Activated naive CD4-positive, alpha-beta T cell (primary cell): ENCODE measurements around the gene HOXA13.
A peak's percentile ranks its signal among the peaks of the same experiment; 100 is the strongest.

Source experiments
- DNase-seq, 4 experiments: peaks; one replicate each; lab custom pipeline; 2025; lab: John Stamatoyannopoulos, UW

Gene HOXA13

GRCh38 chr7:27192546-27193334 is 7.2 kb downstream of the HOXA13 start:
- no peak for DNase-seq

GRCh38 chr7:27191833-27192545 is 7.9 kb downstream of the HOXA13 start:
- DNase-seq, result no peak

DNA sequence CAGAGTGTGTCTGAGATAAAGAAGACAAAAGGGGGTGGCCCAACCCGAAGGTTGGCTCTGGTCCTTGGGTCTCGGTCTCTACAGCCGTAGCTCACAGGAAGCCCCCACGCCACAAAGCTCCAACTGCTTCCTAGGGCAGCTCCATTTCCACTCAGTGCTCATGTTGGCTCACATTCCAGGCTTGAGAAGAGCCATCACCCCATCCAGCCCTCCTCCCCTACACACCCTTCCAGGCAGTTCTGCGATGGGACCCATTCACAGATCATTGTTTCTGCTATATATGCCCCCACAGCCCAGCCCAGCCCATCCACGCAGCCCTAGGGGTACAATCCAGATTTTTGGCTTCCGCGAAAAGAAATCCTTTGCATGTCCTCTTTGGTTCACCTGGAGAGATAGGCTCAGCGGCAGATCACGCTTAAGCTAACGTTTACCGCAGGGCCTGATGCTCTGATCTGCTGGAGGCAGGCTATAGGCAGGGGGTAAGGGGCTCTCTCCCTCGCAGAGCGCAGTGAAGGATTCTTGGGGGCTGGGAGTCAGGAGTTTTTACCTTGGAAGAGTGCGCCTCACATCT is 8.6 kb downstream of the HOXA13 start:
- DNase-seq, result no peak

- DNase-seq, result no peak
These were observed 9.7 kb downstream of the HOXA13 start for GRCh38 chr7:27189997-27190748.

DNA sequence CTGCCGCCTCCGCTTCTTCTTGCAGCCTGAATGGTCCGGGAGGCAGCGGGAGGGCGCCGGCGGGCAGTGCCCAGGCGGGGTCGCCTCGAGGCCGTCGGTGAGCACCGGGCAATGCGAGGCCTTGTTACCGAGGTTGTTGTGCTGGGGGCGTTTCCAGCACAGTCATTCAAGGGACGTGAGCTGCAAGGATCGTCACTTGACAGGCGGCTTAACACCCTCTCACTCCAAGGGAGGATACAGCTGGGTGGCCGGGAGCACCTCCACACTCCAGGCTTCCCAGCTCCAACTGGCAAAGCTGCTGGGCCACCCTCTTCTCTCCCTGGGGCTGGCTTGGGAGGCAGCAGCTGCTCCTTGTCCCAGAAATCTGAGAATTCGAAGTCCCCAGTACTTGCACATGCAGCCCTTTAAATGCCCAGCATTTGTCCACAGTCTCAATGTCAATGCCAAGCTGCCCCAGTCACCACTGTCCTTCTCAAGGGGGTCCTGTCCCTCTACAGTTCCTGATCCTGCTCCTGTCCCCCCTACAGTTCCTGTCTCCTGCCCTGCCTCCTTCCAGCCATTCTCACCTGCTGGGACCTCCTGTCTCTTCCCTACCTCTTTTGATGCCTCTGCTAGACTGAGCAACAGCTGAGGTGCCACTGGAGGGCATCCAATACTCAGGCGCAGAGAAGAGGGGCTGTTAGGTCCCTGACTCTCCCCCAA is 10.4 kb downstream of the HOXA13 start:
- DNase-seq, result no peak

GRCh38 chr7:27188386-27189294 is 11.3 kb downstream of the HOXA13 start:
- peak in 1 of 4 experiments; percentile 18 for DNase-seq

GRCh38 chr7:27187475-27188385 is 12.2 kb downstream of the HOXA13 start:
- DNase-seq, result no peak

DNA sequence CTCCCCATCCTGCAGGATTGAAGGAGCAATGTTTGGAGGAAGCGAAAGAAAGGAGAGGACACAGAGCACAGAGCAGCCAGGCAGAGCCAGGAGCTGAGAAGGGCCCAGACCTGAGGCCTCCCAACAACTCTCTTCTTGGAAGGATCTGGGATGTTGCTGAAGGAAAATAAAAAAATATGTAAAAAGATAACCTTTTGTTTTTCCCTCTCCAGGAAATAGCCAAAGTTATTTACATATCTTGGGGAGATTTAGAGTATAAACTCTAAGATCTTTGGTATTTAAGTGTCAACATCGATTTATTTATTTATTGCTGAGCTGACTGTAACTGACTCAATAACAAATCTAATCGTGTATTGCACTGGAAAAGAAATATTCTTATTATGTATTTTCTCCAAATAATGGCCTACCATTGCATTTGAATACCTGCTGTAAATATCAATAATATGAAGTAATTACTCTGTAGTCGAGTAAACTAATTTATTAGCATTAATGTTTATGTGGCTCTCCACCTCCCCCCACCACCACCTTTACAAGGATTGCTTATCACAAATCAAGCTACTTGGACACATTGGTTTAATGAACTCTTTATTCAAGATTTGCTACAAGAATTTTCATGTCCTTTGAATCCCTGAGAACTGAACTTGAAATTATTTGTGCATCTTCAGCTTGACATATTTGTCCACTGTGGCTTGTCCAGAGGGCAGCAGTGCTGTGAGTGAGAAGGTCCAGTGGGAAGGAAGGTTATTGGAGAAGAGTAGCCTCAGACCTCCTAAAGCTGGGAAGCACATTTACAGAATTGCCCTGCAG is 13.0 kb downstream of the HOXA13 start:
- no peak for DNase-seq

- no peak for DNase-seq
These were observed 13.8 kb downstream of the HOXA13 start for GRCh38 chr7:27185854-27186667.

DNA sequence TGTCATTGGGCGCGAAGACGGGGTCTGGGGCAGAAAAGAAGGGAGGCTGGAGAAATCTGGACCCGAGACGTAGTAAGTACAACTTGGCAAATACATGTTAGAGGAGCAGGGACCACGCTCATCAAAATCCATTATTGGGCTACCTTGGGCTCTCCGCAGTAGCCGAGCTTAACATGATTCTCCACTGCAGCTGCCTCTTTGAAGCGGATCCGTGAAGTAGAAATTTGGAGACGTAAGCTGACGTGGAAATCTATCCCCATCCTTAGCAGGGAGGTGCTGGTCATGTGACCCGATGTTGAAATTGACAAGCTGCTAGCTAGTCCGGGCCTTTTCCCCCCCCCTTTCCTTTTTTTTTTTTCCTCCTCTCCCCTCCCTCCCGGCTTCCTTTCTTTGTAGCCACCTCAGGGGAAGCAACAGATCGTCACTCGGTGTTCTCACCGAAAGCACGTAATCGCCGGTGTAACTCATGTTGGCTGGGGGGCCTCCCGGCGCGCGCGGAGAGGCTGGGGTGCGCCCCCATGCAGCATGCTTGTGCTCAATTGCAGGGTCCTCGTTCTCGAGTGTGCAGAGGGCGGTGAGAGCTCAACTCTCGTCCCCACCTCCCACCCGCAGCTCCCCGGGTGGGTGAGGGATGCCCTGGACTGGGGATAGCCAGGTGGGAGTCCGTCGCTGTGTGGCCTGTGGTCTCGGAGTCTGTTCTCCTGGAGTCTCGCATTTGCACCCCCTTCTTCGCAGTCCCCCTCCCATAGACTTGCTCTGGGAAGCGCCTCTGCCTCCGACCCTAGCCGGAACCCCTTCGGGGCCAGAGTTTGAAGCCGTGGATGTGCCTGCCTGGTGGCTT is 14.7 kb downstream of the HOXA13 start, which contains the start of gene HOXA11:
TSS of gene HOXA11 (minus strand) at position 220 of the 841 bp plus-strand sequence. CDS start at position 132, 88 bp downstream.
- no peak for DNase-seq

DNA sequence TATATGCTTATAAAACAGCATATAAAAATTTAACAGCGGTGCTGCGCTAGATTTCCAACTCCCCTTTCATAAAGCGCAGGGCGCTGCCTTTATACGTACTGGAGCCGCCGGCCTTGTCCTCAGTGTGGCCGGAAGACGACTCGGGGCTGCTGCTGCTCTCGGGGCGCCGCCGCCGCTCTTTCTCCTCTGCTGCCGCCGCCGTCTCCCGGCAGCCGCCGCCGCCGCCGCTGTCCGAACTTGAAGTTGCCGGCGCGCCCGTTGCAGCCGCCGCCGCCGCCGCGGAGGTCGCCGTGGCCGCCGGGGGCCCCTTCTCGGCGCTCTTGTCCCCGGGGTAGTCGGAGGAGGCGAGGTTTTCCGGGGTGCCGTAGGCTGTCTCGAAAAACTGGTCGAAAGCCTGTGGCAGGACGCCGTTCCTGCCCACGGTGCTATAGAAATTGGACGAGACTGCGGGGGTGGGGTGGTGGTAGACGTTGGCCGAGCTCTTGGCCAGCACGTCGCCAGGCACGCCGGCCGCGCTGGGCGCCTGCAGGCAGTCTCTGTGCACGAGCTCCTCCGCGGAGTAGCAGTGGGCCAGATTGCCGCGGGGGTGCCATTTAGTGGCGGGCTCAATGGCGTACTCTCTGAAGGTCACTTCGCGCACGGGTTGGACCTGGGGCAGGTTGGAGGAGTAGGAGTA is 15.4 kb downstream of the HOXA13 start:
- no peak for DNase-seq

DNA sequence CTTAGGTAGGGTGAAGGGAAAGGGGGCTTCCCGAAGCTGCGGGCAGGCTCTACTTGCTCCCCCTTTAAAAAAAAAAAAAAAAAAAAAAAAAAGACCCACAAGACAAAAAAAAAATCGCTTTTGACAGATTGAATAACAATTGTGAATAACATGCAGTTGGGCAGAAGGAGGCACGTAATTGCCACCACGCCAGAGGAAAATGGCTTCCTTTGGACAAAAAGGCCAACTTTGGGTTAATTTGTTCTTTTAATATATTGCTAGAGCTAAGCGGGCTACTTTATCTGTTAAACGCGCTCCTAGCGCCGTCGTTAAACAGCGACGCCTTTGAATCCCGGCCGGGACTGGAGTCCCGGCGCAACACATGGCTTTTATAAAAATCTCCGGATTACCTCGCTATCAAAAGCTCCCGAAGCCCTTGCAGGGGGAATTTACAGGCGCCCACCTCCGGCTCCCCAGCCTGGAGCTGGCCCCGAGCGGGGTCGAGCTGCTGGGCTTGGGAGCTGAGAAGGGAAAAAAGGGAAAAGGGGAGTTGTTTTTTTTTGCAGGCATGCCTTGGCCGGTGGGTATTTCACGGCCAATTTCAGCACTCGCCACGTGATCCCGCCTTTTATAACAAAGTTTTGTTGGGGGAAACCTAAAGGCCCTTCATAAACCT is 16.1 kb downstream of the HOXA13 start:
- no peak for DNase-seq

GRCh38 chr7:27182861-27183681 is 16.8 kb downstream of the HOXA13 start:
- no peak for DNase-seq

GRCh38 chr7:27182285-27182841 is 17.5 kb downstream of the HOXA13 start:
- no peak for DNase-seq
